GM19238 (cell line): Measurements from ENCODE around the gene PAGE4.

Experiments used
- DNase-seq: peaks from one replicate; pipeline ENCODE4 v3.0.0; 2011; ENCODE audit warnings: low spot score; ENCODE audit not compliant: insufficient read length

PAGE4 gene

DNA sequence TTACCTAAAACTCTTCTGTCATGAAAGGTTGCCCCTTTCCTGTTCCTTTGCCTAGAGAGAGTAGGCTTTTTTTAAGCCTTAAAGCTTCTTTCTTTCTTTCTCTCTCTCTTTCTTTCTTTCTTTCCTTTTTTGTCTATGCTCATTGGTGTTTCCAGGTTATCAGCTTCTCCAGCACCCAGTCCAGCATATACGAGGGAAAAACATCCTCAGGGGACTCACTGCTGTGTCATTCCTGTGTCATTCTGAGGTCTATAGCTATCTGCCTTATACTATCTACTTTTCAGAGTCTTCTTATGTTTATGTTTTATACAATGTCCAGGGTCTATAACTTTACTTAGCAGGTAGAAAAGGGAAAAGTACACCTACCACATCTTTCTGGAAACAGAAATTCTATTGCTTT is 39.6 kb downstream of the PAGE4 start:
- no peak for DNase-seq

DNA sequence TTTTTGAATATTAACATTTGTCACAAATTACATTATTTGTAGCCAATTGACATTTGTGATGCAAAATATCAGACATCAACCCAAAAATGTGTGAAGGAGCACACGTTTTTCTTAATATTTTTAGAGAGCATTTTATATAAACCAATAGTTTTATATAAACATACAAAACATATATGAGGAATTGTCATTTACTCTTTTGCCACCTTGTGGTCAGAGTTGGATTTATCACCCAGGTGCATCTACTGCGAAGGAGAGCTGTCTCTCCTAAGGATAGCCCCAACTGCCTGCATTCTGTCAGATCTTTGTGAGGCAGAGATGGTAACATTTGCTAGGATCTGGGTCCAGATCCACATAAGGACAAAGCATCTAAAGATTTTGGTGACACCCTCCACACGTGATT is 47.6 kb downstream of the PAGE4 start:
- no peak for DNase-seq

DNA sequence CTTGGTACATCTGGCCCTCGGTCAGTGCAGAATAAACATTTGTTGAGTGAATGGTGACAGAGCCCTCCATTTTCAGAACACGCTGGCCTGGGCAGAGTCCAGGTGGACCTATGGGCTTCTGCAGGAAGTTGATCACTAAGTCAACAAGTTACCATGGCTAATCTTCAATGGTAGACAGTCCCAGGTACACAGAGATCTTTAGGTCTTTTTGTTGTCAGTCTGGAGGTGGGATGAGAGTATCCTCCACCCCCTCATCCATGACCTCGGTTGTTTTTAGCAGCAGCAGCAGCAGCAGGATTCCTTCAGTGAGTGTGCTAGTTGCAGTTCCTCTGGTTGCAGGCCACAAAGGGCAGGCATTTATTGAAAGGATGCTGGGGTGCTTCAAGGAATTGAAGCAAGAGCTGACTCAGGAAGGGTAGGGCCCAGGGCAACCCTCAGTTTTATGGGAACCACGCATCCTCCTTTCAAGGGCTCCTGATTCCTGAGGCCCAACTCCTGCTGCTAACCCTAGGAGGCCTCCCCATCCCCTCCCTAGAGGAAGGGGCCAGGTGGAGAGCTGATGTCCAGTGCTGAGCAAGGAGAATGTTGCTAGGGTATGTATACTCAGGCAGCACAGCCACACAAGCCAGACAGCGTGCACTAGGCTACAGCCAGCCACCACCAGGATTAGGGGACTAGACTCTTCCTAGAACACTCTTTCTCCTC is 48.4 kb downstream of the PAGE4 start:
- no peak for DNase-seq

GRCh38 chrX:49878128-49878833 is 49.2 kb downstream of the PAGE4 start:
- no peak for DNase-seq

GRCh38 chrX:49878834-49879655 is 49.9 kb downstream of the PAGE4 start, which contains the start of gene USP27X:
USP27X (plus strand) TSS chrX:49879484; CDS start chrX:49880308, 824 bp downstream.
- peak; percentile 61 for DNase-seq

DNA sequence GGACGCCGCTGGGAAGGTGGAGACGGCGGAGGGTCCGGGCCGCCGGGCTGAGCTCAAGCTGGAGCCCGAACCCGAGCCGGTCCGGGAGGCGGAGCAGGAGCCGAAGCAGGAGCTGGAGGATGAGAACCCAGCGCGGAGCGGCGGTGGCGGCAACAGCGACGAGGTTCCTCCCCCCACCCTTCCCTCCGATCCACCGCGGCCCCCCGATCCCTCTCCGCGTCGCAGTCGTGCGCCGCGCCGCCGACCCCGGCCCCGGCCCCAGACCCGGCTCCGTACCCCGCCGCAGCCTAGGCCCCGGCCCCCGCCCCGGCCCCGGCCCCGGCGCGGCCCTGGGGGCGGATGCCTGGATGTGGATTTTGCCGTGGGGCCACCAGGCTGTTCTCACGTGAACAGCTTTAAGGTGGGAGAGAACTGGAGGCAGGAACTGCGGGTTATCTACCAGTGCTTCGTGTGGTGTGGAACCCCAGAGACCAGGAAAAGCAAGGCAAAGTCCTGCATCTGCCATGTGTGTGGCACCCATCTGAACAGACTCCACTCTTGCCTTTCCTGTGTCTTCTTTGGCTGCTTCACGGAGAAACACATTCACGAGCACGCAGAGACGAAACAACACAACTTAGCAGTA is 50.7 kb downstream of the PAGE4 start:
- DNase-seq: no peak

DNA sequence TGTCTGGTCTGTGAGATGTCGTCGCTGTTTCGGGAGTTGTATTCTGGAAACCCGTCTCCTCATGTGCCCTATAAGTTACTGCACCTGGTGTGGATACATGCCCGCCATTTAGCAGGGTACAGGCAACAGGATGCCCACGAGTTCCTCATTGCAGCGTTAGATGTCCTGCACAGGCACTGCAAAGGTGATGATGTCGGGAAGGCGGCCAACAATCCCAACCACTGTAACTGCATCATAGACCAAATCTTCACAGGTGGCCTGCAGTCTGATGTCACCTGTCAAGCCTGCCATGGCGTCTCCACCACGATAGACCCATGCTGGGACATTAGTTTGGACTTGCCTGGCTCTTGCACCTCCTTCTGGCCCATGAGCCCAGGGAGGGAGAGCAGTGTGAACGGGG is 51.6 kb downstream of the PAGE4 start:
- no peak for DNase-seq
